ENCODE results near the gene UPF2.

Gene UPF2

GRCh38 chr10:12042409-12042796 lies 206 bp downstream of the UPF2 start:
- TF ChIP-seq SIN3A (IDR thresholded peaks at IDR 0.05; ENCODE audit: borderline replicate concordance, insufficient read depth, low read length) (peak; percentile 73; the same call in 1 of the 2 replicates), FOXP2 (optimal IDR thresholded peaks at IDR 0.05; ENCODE audit: borderline replicate concordance, extremely low read depth, extremely low read length, insufficient read depth) (no peak)

- TF ChIP-seq FOXP2 (optimal IDR thresholded peaks at IDR 0.05; ENCODE audit: borderline replicate concordance, extremely low read depth, extremely low read length, insufficient read depth), result no peak
Measured at GRCh38 chr10:12041766-12042408, 722 bp downstream of the UPF2 start.

GRCh38 chr10:12036073-12036655 lies 6.4 kb downstream of the UPF2 start:
- TF ChIP-seq, protein P1, sequence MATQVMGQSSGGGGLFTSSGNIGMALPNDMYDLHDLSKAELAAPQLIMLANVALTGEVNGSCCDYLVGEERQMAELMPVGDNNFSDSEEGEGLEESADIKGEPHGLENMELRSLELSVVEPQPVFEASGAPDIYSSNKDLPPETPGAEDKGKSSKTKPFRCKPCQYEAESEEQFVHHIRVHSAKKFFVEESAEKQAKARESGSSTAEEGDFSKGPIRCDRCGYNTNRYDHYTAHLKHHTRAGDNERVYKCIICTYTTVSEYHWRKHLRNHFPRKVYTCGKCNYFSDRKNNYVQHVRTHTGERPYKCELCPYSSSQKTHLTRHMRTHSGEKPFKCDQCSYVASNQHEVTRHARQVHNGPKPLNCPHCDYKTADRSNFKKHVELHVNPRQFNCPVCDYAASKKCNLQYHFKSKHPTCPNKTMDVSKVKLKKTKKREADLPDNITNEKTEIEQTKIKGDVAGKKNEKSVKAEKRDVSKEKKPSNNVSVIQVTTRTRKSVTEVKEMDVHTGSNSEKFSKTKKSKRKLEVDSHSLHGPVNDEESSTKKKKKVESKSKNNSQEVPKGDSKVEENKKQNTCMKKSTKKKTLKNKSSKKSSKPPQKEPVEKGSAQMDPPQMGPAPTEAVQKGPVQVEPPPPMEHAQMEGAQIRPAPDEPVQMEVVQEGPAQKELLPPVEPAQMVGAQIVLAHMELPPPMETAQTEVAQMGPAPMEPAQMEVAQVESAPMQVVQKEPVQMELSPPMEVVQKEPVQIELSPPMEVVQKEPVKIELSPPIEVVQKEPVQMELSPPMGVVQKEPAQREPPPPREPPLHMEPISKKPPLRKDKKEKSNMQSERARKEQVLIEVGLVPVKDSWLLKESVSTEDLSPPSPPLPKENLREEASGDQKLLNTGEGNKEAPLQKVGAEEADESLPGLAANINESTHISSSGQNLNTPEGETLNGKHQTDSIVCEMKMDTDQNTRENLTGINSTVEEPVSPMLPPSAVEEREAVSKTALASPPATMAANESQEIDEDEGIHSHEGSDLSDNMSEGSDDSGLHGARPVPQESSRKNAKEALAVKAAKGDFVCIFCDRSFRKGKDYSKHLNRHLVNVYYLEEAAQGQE (IDR thresholded peaks at IDR 0.05; ENCODE audit: insufficient read depth in 1 of 2, low read depth in 2 of 2, low read length in 2 of 2), result no peak
- TF ChIP-seq FOXP2 (optimal IDR thresholded peaks at IDR 0.05; ENCODE audit: borderline replicate concordance, extremely low read depth, extremely low read length, insufficient read depth) (no peak), TAF1 (IDR thresholded peaks at IDR 0.05; ENCODE audit: borderline replicate concordance, insufficient read depth, low read length) (no peak), SIN3A (IDR thresholded peaks at IDR 0.05; ENCODE audit: borderline replicate concordance, insufficient read depth, low read length) (no peak), POLR2AphosphoS5 (IDR thresholded peaks at IDR 0.05; ENCODE audit: low read depth, low read length) (no peak)

GRCh38 chr10:12031404-12031803 lies 11.2 kb downstream of the UPF2 start:
- no peak for TF ChIP-seq SIN3A (IDR thresholded peaks at IDR 0.05; ENCODE audit: borderline replicate concordance, insufficient read depth, low read length)
- no peak for TF ChIP-seq POLR2AphosphoS5 (IDR thresholded peaks at IDR 0.05; ENCODE audit: low read depth, low read length)
- no peak for TF ChIP-seq TAF1 (IDR thresholded peaks at IDR 0.05; ENCODE audit: borderline replicate concordance, insufficient read depth, low read length)
- no peak for TF ChIP-seq FOXP2 (optimal IDR thresholded peaks at IDR 0.05; ENCODE audit: borderline replicate concordance, extremely low read depth, extremely low read length, insufficient read depth)
- TF ChIP-seq, protein P1 (IDR thresholded peaks at IDR 0.05; ENCODE audit: insufficient read depth in 1 of 2, low read depth in 2 of 2, low read length in 2 of 2), result no peak

- TF ChIP-seq FOXP2 (optimal IDR thresholded peaks at IDR 0.05; ENCODE audit: borderline replicate concordance, extremely low read depth, extremely low read length, insufficient read depth), result no peak
- no peak for TF ChIP-seq SIN3A (IDR thresholded peaks at IDR 0.05; ENCODE audit: borderline replicate concordance, insufficient read depth, low read length)
- no peak for TF ChIP-seq POLR2AphosphoS5 (IDR thresholded peaks at IDR 0.05; ENCODE audit: low read depth, low read length)
- no peak for TF ChIP-seq TAF1 (IDR thresholded peaks at IDR 0.05; ENCODE audit: borderline replicate concordance, insufficient read depth, low read length)
- TF ChIP-seq, protein P1 (IDR thresholded peaks at IDR 0.05; ENCODE audit: insufficient read depth in 1 of 2, low read depth in 2 of 2, low read length in 2 of 2), result no peak
Measured at GRCh38 chr10:12027539-12027938, 15.1 kb downstream of the UPF2 start.

GRCh38 chr10:12025591-12025990 lies 17.0 kb downstream of the UPF2 start:
- TF ChIP-seq FOXP2 (optimal IDR thresholded peaks at IDR 0.05; ENCODE audit: borderline replicate concordance, extremely low read depth, extremely low read length, insufficient read depth) (no peak), POLR2AphosphoS5 (IDR thresholded peaks at IDR 0.05; ENCODE audit: low read depth, low read length) (no peak), TAF1 (IDR thresholded peaks at IDR 0.05; ENCODE audit: borderline replicate concordance, insufficient read depth, low read length) (no peak), SIN3A (IDR thresholded peaks at IDR 0.05; ENCODE audit: borderline replicate concordance, insufficient read depth, low read length) (no peak)
- TF ChIP-seq, protein P1 (IDR thresholded peaks at IDR 0.05; ENCODE audit: insufficient read depth in 1 of 2, low read depth in 2 of 2, low read length in 2 of 2), result no peak
